ENCODE results near the gene MIOX. TPM values are rescaled to one million over a fixed set of nuclear protein-coding genes. Genes with fewer than 3 reads are reported as not detected.

The MIOX gene
- total RNA-seq, 1 experiment from 2014 or later = not detected

DNA sequence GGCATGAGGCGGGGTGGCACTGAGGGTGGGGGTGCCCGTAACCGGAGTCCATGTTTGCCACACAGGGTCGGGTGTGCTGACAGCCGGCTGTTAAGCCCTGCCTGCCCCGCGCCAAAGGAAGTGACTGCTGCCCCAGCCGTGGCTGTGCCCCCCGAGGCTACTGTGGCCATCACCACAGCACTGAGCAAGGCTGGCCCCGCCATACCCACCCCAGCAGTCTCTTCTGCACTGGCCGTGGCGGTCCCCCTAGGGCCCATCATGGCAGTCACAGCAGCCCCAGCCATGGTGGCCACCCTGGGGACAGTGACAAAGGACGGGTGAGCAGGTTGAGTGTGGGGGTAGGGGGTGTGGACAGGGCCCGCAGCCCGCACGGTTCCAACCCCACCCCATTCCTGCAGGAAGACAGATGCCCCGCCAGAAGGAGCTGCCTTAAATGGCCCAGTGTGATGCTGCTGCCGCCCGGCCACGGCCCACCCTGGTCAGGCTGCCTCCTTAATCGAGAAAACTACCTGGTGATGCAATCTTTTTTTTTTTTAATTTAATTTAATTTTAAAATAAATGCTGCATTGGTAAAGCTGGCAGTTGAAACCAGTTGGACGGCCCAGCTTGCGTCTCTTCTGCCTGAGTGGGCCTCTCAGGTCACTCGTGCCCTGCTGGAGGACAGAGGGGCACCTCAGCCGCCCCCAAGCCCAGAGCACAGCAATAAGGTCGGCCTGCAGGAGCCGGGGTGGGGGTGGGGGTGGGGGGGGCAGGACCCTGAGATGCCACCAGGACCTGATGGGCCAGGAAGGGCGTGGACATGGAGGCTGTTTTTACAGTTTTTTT lies 42.6 kb upstream of the MIOX start:
- peak overlapping the region; percentile 80 for H3K27ac Mint-ChIP-seq (ENCODE audit: unreplicated experiment)
- TF ChIP-seq, protein P1, sequence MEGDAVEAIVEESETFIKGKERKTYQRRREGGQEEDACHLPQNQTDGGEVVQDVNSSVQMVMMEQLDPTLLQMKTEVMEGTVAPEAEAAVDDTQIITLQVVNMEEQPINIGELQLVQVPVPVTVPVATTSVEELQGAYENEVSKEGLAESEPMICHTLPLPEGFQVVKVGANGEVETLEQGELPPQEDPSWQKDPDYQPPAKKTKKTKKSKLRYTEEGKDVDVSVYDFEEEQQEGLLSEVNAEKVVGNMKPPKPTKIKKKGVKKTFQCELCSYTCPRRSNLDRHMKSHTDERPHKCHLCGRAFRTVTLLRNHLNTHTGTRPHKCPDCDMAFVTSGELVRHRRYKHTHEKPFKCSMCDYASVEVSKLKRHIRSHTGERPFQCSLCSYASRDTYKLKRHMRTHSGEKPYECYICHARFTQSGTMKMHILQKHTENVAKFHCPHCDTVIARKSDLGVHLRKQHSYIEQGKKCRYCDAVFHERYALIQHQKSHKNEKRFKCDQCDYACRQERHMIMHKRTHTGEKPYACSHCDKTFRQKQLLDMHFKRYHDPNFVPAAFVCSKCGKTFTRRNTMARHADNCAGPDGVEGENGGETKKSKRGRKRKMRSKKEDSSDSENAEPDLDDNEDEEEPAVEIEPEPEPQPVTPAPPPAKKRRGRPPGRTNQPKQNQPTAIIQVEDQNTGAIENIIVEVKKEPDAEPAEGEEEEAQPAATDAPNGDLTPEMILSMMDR (IDR thresholded peaks at IDR 0.05; ENCODE audit: insufficient read depth in 1 of 2, low read depth in 1 of 2, low read length in 1 of 2, severe bottlenecking in 1 of 2, unreplicated experiment in 1 of 2) = no peak
- H3K4me1 ChIP-seq = no peaks in the 10 kb centered on the region
- H3K27me3 ChIP-seq (replicated peaks; ENCODE audit: control insufficient read depth, insufficient read depth, low read length) = no peaks in the 10 kb centered on the region
- peak overlapping the region; percentile 49 for H3K4me3 Mint-ChIP-seq (ENCODE audit: unreplicated experiment)
- no peaks in the 10 kb centered on the region for H3K9me3 ChIP-seq
- DNase-seq = no peak
- H3K4me3 ChIP-seq (ENCODE audit: low read depth, low read length) = no peak overlapping the region
- H3K9me3 Mint-ChIP-seq (ENCODE audit: unreplicated experiment) = no peaks in the 10 kb centered on the region
- no peaks in the 10 kb centered on the region for H3K27me3 Mint-ChIP-seq (ENCODE audit: insufficient read depth, unreplicated experiment)
- no TSS peak for BruUV-seq (replicated peaks)
- peaks cover 88% of the 10 kb centered on the region for H3K36me3 Mint-ChIP-seq (ENCODE audit: insufficient read depth, unreplicated experiment)
- no peaks in the 10 kb centered on the region for H3K36me3 ChIP-seq (ENCODE audit: control insufficient read depth, insufficient read depth, low read length)
- ChIA-PET CTCF (interaction anchor here (0.5 to 0.6 kb wide), 3 partner anchors 14 to 110 kb away, joined by 3 to 5 read pairs (median 3); no protein-coding TSS in a partner anchor), POLR2A (no interaction called here)
- intact Hi-C loops (cut with micrococcal nuclease; ENCODE audit: unreplicated experiment) = no loop called here
- no peaks in the 10 kb centered on the region for H3K4me1 Mint-ChIP-seq (ENCODE audit: low read depth, unreplicated experiment)

- H3K4me3 ChIP-seq (ENCODE audit: low read depth, low read length) = no peak overlapping the region
- peaks cover 90% of the 10 kb centered on the region for H3K36me3 Mint-ChIP-seq (ENCODE audit: insufficient read depth, unreplicated experiment)
- H3K36me3 ChIP-seq (ENCODE audit: control insufficient read depth, insufficient read depth, low read length) = no peaks in the 10 kb centered on the region
- no peaks in the 10 kb centered on the region for H3K27me3 ChIP-seq (replicated peaks; ENCODE audit: control insufficient read depth, insufficient read depth, low read length)
- intact Hi-C loops (cut with micrococcal nuclease; ENCODE audit: unreplicated experiment) = no loop called here
- CTCF ChIA-PET = interaction anchor here (0.6 kb wide), 1 partner anchor 14 kb away, joined by 5 read pairs; no protein-coding TSS in a partner anchor
- no peak overlapping the region for H3K4me3 Mint-ChIP-seq (ENCODE audit: unreplicated experiment)
- H3K9me3 ChIP-seq = no peaks in the 10 kb centered on the region
- peak overlapping the region; percentile 39 for H3K27ac Mint-ChIP-seq (ENCODE audit: unreplicated experiment)
- no peaks in the 10 kb centered on the region for H3K4me1 ChIP-seq
- H3K4me1 Mint-ChIP-seq (ENCODE audit: low read depth, unreplicated experiment) = no peaks in the 10 kb centered on the region
- TF ChIP-seq, protein P1 (IDR thresholded peaks at IDR 0.05; ENCODE audit: insufficient read depth in 1 of 2, low read depth in 1 of 2, low read length in 1 of 2, severe bottlenecking in 1 of 2, unreplicated experiment in 1 of 2) = no peak
- no TSS peak for BruUV-seq (replicated peaks)
- no peaks in the 10 kb centered on the region for H3K27me3 Mint-ChIP-seq (ENCODE audit: insufficient read depth, unreplicated experiment)
- POLR2A ChIA-PET = no interaction called here
- no peak for DNase-seq
- no peaks in the 10 kb centered on the region for H3K9me3 Mint-ChIP-seq (ENCODE audit: unreplicated experiment)
Observed at GRCh38 chr22:50444663-50445062, 42.0 kb upstream of the MIOX start.

GRCh38 chr22:50445071-50445879 lies 41.4 kb upstream of the MIOX start:
- Mint-ChIP-seq H3K36me3 (ENCODE audit: insufficient read depth, unreplicated experiment) (peaks cover 93% of the 10 kb centered on the region), H3K27me3 (ENCODE audit: insufficient read depth, unreplicated experiment) (no peaks in the 10 kb centered on the region), H3K4me3 (ENCODE audit: unreplicated experiment) (no peak overlapping the region), H3K27ac (ENCODE audit: unreplicated experiment) (peak overlapping the region; percentile 39), H3K9me3 (ENCODE audit: unreplicated experiment) (no peaks in the 10 kb centered on the region), H3K4me1 (ENCODE audit: low read depth, unreplicated experiment) (no peaks in the 10 kb centered on the region)
- ChIA-PET POLR2A (no interaction called here), CTCF (no interaction called here)
- intact Hi-C loops (cut with micrococcal nuclease; ENCODE audit: unreplicated experiment) = no loop called here
- BruUV-seq (replicated peaks) = no TSS peak
- Histone ChIP-seq H3K9me3 (no peaks in the 10 kb centered on the region), H3K4me1 (no peaks in the 10 kb centered on the region), H3K36me3 (ENCODE audit: control insufficient read depth, insufficient read depth, low read length) (no peaks in the 10 kb centered on the region), H3K4me3 (ENCODE audit: low read depth, low read length) (no peak overlapping the region), H3K27me3 (replicated peaks; ENCODE audit: control insufficient read depth, insufficient read depth, low read length) (no peaks in the 10 kb centered on the region)
- TF ChIP-seq, protein P1 (IDR thresholded peaks at IDR 0.05; ENCODE audit: insufficient read depth in 1 of 2, low read depth in 1 of 2, low read length in 1 of 2, severe bottlenecking in 1 of 2, unreplicated experiment in 1 of 2) = no peak
- no peak for DNase-seq

Data from Caco-2 (cell line).